ENCODE results near the gene FOXO1. TPM values are rescaled to one million over a fixed set of nuclear protein-coding genes. Genes with fewer than 3 reads are reported as not detected.

The FOXO1 gene
- total RNA-seq, 1 donor from 2014 or later, result 65.8 TPM

GRCh38 chr13:40583738-40584137 is 82.7 kb downstream of the FOXO1 start:
- H3K4me3 Mint-ChIP-seq (ENCODE audit: unreplicated experiment), result peak overlapping the region; percentile 67
- peaks cover 5% of the 10 kb centered on the region for H3K27me3 Mint-ChIP-seq (ENCODE audit: unreplicated experiment)
- H3K36me3 Mint-ChIP-seq (ENCODE audit: low read depth, unreplicated experiment), result peaks cover 28% of the 10 kb centered on the region
- H3K9me3 Mint-ChIP-seq (ENCODE audit: unreplicated experiment), result peaks cover 11% of the 10 kb centered on the region
- TF ChIP-seq CTCF (IDR thresholded peaks at IDR 0.05; ENCODE audit: unreplicated experiment), result no peak
- DNase-seq (ENCODE audit: low spot score), result no peak
- peaks cover 64% of the 10 kb centered on the region for H3K4me1 Mint-ChIP-seq (ENCODE audit: unreplicated experiment)
- H3K27ac Mint-ChIP-seq (ENCODE audit: unreplicated experiment), result peak overlapping the region; percentile 68

GRCh38 chr13:40582531-40582930 is 83.9 kb downstream of the FOXO1 start:
- Mint-ChIP-seq H3K4me3 (ENCODE audit: unreplicated experiment) (no peak overlapping the region), H3K9me3 (ENCODE audit: unreplicated experiment) (peaks cover 11% of the 10 kb centered on the region), H3K27ac (ENCODE audit: unreplicated experiment) (no peak overlapping the region), H3K27me3 (ENCODE audit: unreplicated experiment) (peaks cover 5% of the 10 kb centered on the region), H3K36me3 (ENCODE audit: low read depth, unreplicated experiment) (peaks cover 22% of the 10 kb centered on the region), H3K4me1 (ENCODE audit: unreplicated experiment) (peaks cover 62% of the 10 kb centered on the region)
- TF ChIP-seq CTCF (IDR thresholded peaks at IDR 0.05; ENCODE audit: unreplicated experiment), result no peak
- DNase-seq (ENCODE audit: low spot score), result no peak

GRCh38 chr13:40581277-40581579 is 85.2 kb downstream of the FOXO1 start:
- Mint-ChIP-seq H3K9me3 (ENCODE audit: unreplicated experiment) (peaks cover 11% of the 10 kb centered on the region), H3K27me3 (ENCODE audit: unreplicated experiment) (peaks cover 5% of the 10 kb centered on the region), H3K27ac (ENCODE audit: unreplicated experiment) (no peak overlapping the region), H3K36me3 (ENCODE audit: low read depth, unreplicated experiment) (peaks cover 22% of the 10 kb centered on the region), H3K4me3 (ENCODE audit: unreplicated experiment) (no peak overlapping the region), H3K4me1 (ENCODE audit: unreplicated experiment) (peaks cover 60% of the 10 kb centered on the region)
- DNase-seq (ENCODE audit: low spot score), result no peak
- TF ChIP-seq CTCF (IDR thresholded peaks at IDR 0.05; ENCODE audit: unreplicated experiment), result no peak

- Mint-ChIP-seq H3K4me3 (ENCODE audit: unreplicated experiment) (no peak overlapping the region), H3K27me3 (ENCODE audit: unreplicated experiment) (peaks cover 5% of the 10 kb centered on the region), H3K9me3 (ENCODE audit: unreplicated experiment) (peaks cover 11% of the 10 kb centered on the region), H3K36me3 (ENCODE audit: low read depth, unreplicated experiment) (peaks cover 22% of the 10 kb centered on the region), H3K27ac (ENCODE audit: unreplicated experiment) (no peak overlapping the region), H3K4me1 (ENCODE audit: unreplicated experiment) (peaks cover 59% of the 10 kb centered on the region)
- no peak for TF ChIP-seq CTCF (IDR thresholded peaks at IDR 0.05; ENCODE audit: unreplicated experiment)
- no peak for DNase-seq (ENCODE audit: low spot score)
These were observed 85.7 kb downstream of the FOXO1 start for GRCh38 chr13:40580566-40581276.

- peaks cover 18% of the 10 kb centered on the region for H3K36me3 Mint-ChIP-seq (ENCODE audit: low read depth, unreplicated experiment)
- no peaks in the 10 kb centered on the region for H3K27me3 Mint-ChIP-seq (ENCODE audit: unreplicated experiment)
- peaks cover 57% of the 10 kb centered on the region for H3K4me1 Mint-ChIP-seq (ENCODE audit: unreplicated experiment)
- no peak overlapping the region for H3K4me3 Mint-ChIP-seq (ENCODE audit: unreplicated experiment)
- no peak for DNase-seq (ENCODE audit: low spot score)
- peak overlapping the region; percentile 20 for H3K27ac Mint-ChIP-seq (ENCODE audit: unreplicated experiment)
- peaks cover 11% of the 10 kb centered on the region for H3K9me3 Mint-ChIP-seq (ENCODE audit: unreplicated experiment)
- TF ChIP-seq CTCF (IDR thresholded peaks at IDR 0.05; ENCODE audit: unreplicated experiment), result no peak
These were observed 86.9 kb downstream of the FOXO1 start for GRCh38 chr13:40579535-40579934.
